ENCODE measurements around the gene GRIN2C.

DNA sequence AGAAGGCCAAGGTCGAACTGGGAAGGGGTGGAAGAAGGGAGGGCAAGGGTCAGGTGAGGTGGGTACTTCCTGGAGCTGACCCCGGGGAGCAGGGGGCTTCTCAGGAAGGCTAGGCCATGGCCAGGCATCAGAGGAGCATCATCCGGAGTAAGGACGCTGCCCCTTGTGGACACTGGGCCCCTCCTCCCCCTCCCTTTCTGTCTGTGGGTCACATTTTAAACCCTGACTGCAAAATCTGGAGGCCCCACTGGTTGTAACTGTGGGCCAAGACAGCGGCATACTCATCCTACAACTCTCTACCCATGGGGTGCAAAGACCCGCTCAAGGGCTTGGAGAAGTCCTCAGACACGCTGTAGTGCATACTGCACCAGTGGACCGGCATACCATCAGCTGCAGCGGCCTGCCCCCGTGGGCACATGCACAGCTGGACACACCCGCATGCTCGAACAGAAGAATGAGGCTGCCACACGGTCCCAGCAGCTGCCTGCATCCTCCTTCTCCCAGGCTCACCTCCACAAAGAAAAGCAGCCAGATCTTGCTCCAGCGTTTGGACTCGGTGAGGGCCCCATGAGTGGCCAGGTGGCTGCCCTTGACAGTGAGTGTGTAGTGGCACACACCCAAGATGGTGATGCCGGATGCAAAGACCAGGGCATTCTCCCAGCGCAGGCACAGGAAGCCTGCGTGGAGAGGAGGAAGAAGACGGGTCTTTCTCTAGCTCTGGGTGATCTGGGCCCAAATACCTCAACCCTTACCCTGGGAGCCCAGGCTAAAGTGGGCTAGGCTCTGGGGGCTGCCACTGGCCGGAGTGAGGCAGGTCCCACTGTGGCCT is 32.5 kb upstream of the GRIN2C start:
- TF ChIP-seq POLR2AphosphoS5 (IDR thresholded peaks at IDR 0.05; ENCODE audit: insufficient read depth, low read depth, low read length) (no peak), POLR2A (IDR thresholded peaks at IDR 0.05; ENCODE audit: low read depth, low read length) (no peak), EZH2 (IDR thresholded peaks at IDR 0.05; ENCODE audit: borderline replicate concordance, low read depth, low read length, severe bottlenecking) (no peak), MYC (IDR thresholded peaks at IDR 0.05; ENCODE audit: low read depth, low read length) (no peak)
- TF ChIP-seq, protein P1, sequence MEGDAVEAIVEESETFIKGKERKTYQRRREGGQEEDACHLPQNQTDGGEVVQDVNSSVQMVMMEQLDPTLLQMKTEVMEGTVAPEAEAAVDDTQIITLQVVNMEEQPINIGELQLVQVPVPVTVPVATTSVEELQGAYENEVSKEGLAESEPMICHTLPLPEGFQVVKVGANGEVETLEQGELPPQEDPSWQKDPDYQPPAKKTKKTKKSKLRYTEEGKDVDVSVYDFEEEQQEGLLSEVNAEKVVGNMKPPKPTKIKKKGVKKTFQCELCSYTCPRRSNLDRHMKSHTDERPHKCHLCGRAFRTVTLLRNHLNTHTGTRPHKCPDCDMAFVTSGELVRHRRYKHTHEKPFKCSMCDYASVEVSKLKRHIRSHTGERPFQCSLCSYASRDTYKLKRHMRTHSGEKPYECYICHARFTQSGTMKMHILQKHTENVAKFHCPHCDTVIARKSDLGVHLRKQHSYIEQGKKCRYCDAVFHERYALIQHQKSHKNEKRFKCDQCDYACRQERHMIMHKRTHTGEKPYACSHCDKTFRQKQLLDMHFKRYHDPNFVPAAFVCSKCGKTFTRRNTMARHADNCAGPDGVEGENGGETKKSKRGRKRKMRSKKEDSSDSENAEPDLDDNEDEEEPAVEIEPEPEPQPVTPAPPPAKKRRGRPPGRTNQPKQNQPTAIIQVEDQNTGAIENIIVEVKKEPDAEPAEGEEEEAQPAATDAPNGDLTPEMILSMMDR (IDR thresholded peaks at IDR 0.05; ENCODE audit: extremely low read depth in 1 of 2, insufficient read depth in 1 of 2, low read depth in 1 of 2, low read length in 2 of 2) = no peak
